SK-N-MC (cell line): ENCODE data around the gene C20orf202.

Source experiments
- EZH2 ChIP-seq: fragments of 200-600 bp; sonication (generic); IDR thresholded peaks from one replicate; pipeline ENCODE4 v1.6.1; 2017; ENCODE audit warnings: antibody characterized with exemption
- POLR2AphosphoS5 ChIP-seq: IDR thresholded peaks from 2 replicates; pipeline ENCODE4 v1.6.1; 2012; ENCODE audit warnings: mild to moderate bottlenecking, low read depth, low read length, borderline replicate concordance

DNA sequence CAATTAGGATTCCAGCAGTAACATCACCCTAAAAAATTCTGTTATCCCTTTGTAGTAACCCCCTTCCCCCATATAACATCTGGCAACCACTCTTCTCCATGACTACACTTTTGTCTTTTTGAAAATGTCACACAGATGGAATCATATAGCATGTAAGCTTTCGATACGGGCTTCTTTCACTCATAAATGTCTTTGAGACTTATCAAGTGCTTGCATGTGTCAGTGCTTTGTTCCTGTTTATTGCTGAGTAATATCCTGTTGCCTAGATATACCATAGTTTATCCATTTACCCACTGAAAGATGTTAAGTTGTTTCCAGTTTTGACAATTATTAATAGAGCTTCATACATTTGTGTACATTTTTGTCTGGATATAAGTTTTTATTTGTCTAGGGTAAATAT is 52.4 kb downstream of the C20orf202 start:
- TF ChIP-seq EZH2, result no peak
- no peak for TF ChIP-seq POLR2AphosphoS5
